UCSD-AML1 (cell line): ENCODE data around the gene ING5.
A peak's percentile ranks its signal among the peaks of the same experiment; 100 is the strongest.
"Not testable (repeated sequence)": the region's sequence is repeated elsewhere in the genome, so short reads cannot be mapped to it uniquely, and the experiment has no call there.

Source experiments
- DNase-seq: peaks from one replicate; lab custom pipeline; 2025; ENCODE audit not compliant: unreplicated experiment; lab: John Stamatoyannopoulos, UW

ING5 gene

DNA sequence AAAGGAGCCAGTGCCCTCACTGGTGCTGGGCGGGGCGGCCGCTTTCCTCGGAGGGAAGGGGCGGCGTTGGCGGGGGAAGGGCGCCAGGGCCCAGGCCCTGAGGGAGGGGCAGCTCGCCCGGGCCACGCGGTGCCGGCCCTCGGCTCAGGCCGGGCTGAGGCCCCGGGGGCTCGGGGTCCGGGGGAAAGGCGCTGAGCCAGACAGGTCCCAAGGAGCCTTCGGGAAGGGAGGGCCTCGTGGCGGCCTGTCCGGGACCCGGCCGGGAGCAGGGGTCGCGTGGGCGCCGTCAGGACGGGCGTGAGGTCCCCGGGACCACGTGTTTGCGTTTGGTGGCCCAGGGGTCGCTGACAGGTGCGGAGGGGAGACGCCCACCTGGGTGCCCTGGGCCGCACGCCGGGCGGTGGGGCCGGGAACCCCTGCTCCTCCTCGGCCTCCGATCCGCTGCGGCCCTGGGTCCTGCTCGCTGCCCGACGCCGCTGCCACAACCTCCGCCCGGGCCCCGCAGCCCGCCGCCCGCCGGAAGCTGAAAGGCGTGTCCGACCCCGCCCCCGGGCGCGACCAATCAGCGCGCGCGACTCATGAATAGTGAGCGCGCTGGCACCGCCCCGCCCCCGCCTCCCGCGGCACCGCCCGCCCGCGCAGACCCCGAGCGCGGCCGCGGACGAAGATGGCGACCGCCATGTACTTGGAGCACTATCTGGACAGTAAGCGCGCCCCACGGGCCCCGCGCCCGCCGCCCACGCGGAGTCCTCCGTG is at the start of gene ING5:
TSS of gene ING5 (plus strand) at position 641 of the 756 bp plus-strand sequence. CDS start at position 668, 27 bp downstream.
- peak; percentile 95 for DNase-seq

DNA sequence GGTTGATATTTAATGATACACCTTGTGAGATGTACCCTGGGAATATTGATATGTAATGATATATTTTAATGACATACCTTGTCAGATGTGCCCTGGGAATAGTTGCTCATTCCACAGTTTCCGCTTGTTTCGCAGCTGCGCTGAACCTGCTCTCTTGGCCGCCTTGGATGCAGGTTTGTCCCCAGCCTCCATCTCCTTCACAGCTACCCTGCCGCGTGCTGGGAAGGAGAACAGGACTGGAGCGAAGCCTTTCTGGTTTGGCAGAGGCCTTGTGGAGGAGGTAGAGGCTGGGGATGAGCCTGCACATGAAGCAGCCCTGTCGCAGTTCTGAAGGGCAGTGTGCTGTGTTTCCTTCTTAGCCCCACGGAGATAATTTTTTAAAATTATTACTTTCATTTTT is 49.7 kb upstream of the ING5 start:
- no peak for DNase-seq

DNA sequence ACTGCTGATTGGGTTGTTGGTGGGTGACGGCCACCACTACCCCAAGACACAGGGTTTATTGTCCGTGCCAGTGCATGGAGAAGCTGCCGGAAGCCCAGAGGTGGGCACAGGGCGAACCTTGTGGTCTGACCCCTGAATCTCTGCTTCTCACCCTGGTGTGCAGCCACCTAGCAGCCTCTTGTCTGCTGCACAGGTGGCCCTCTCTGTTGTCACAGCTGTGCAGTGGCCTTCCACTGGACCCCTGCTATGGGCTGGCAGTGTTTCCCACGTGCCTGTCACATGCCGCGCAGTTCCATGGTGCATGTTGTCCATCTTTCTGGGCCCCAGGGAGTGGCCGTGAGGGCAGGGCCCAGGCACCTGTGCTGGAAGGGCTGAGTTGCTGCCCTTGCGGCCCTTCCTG is 49.1 kb upstream of the ING5 start:
- DNase-seq: no peak

DNA sequence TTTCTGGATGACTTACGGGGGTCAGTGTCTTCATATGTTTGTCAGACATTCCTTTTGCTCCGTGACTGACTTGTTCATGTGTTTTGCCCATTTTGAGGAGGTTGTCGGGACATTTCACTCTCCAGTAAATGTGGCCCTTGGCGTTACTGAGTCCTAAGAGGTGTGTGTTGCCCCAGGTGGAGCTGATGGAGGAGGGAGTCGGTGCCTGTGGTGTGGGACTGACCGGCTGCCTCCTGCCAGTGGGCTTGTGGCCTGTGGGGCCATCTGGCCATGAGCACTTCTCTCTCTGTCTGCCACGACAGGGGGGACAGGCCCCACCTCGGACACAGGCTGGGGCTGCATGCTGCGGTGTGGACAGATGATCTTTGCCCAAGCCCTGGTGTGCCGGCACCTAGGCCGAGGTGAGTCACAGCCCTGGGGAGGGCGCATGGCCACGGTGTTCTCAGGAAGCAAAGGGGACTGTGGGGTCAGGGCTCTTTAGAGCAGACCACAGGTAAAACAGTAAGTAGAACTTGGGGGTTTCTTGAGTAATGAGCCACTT is 48.6 kb upstream of the ING5 start:
- DNase-seq: no peak

DNA sequence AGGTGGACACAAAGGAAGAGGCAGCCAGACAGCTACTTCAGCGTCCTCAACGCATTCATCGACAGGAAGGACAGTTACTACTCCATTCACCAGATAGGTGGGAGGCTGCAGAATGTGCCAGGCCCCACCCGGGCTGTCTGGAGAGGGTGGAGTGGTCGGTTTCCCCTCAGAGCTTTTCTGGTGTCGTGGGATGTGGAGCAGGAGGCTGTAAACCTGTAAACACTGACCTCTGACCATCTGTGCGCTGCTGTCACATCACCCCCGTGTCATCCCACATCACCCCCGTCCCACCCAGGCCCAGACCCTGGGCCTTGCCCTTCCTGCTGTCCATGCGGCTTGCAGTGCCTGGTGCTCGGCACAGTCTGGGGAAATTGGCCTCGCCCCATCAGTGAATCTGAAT is 47.3 kb upstream of the ING5 start:
- no peak for DNase-seq

DNA sequence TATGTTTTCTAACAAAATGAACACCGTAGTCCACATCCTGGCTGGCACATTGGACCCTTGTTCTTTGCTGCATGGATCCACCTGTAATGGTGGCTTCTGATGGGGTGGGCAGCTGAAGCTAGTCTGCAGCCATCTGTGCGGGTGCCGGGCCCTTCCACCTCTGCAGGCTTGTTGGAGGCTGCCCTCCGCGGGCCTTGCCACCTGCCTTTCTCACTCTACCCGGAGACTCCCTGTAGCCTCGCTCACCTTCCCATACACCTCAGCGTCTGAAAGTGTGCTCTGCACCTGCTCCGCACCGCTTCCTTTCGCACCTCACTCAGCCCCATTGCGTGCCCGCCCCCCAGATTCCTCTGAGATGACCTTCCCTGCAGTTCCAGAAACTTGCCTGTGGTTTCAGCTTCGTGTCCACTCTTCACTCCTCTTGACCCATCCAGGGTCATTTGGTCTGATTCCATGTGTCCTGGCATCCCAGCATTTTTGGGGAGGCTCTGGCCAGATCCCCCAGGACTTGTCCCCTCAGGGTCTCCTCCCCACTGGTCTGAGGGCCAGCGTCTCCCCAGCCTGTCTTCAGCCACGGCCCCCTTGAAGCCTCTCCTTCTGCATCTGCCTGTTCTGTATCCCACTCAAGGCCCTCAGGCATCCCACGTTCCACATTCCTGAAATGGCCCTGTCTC is 46.2 kb upstream of the ING5 start:
- DNase-seq: no peak

DNA sequence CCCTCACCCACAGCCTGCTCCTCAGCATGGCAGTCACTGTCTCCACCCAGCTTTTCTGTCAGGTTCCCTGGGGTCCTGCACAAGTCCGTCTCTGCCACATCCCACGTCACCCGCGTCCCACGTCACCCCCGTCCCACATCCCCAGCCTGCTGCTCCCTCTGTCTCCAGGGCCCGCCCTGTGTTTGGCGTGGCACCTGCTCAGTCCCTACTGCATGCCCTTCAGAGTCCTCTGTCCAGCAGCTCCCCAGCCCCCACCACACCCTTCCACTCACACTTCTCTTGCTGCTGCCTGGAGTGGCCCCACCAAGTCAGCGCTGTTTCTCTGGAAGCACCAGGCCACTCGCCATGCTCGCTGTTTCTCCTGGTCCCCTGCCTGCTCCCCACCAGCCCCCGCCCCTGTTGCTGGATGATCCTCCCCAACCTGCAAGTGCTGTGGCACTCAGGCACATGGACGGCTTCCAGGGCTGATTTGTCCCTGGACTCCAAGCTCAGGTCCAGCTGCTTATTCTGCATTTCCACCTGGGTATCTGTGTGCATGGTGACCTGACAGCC is 45.6 kb upstream of the ING5 start:
- no peak for DNase-seq

DNA sequence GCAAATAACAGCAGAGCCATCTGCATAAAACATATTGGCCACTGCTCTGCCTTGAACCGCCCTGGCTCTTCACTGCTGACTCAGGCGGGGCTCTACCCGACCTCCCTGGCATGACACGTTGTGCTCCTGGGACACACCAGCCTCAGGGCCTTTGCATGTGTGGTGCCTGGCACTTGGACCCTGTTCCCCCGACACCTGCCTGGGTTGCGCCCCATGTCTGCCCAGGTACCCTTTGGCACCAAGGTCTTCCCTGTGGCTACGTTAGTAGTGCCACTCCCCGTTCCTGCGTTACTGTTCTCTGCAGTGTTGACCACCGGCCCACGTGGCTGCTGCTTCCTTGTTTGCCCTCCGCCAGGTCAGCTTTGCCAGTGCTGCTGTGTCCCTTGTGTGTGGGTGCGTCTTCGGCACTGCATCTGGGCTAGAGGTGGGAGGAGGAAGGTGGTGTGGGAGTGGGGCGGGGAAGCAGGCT is 44.0 kb upstream of the ING5 start:
- DNase-seq: no peak

DNA sequence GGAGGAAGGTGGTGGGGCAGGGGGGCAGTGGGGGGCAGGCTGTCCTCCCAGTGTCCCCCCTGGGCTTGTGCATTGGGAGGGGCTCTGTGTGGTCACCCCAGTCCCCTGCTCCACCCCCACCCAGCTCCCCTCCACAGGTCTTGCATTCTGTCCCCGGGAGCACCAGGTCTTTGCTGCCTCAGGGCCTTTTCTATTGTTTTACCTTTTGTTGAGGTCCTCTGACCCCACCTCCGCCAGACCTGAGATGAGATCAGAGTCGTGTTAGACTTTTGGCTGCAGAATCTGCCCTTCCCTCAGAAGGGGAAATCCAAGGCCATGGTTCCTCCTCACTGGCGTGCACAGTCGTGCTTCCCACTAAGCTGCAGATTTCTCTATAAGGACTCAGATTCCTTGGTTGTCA is 43.5 kb upstream of the ING5 start:
- DNase-seq: no peak

DNA sequence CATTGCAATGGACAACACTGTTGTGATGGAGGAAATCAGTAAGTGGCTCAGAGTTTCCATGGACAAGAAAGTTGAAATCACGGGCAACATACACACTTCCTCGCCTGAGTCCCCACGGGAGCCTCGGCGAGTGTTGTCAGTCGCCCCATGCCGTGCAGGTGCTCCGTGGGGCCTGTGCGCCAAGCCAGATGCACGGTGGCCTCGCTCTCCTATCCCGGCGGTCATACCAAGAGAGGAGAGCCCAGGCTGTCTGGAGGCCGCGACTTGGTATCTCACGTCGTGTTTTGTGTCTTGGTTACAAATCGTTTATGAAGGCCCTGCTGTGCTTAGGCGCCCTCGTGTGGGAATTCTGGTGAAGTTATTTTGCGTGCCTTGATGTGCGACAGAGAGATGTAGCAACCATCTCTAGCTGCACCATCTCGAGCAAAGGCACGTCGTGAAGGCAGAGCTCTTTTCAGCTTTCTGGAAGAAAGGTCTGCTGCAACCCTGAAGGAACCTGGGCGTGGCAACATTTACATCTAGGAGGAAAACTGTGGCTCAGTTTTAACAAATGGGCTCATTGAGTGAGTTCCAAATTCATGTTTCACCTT is 42.6 kb upstream of the ING5 start:
- peak; percentile 43 for DNase-seq

DNA sequence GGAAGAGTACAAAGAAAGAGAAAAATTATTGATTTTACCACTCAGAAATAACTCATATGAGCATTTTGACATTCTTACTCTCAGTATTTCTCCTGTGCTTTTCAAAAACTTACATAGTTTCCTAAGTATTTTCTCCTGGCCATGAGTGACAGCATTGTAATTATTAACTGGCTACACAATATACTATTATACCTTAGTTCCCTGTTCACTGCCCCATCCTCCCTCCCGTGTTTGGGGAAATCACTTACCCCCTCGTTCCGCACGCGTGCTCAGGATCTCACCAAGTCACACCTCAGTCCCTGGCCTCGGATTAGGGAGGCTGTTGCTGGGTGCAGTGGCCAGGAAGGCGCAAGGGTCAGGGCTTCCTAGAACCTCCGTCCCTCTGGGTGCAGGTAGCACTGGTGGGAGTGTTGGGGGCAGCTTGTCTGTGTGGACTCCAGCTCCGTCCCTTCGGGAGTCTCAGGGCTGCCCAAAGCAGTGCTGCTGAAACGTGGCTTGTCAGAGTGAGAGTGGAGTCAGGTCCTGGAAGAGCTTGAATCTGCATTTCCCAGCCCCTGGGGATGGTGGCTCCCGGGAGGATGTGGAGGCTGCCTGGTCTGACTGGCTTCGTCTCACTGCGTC is 41.1 kb upstream of the ING5 start:
- no peak for DNase-seq

DNA sequence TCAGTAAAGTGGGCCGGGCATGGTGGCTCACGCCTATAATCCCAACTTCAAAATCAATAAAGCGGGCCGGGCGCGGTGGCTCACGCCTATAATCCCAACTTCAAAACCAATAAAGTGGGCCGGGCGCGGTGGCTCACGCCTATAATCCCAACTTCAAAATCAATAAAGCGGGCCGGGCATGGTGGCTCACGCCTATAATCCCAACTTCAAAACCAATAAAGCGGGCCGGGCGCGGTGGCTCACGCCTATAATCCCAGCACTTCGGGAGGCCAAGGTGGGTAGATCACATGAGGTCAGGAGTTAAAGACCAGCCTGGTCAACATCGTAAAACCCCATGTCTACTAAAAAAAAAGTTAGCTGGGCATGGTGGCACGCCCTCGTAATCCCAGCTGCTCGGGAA is 39.1 kb upstream of the ING5 start:
- DNase-seq: not testable (repeated sequence)

DNA sequence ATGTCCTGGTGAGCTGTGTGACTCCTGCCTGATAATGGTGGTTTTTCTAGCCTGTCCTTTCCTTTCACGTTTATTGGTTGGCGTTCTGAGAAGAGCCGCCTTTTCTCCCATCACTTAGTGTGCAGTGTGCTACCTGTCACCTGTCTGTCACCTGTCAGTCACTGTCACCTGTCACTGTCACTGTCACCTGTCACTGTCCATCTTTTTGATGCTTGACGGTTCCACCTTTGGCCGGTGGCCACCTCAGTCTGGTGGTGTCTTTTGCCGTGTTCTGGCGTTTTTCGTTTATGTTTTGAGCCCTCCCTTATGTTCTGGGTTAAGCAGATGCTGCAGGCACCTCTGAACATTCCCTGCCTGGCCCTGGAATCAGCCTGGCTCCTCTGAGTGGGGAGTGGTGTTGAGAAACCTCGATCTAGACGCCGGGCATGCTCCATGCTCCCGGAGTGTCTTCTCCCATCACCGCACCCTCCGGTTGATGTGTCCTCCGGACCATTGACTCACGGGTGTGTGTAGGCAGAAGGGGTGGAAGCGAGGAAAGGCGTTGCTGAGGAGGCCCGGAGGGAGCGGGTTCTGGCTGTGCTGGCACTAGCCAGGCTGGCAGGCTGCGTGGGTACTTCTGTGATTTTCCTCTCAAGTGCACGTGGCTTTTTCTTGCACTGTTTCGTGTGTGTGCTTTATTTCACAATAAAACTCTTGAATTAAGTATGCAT is 36.0 kb upstream of the ING5 start:
- no peak for DNase-seq

DNA sequence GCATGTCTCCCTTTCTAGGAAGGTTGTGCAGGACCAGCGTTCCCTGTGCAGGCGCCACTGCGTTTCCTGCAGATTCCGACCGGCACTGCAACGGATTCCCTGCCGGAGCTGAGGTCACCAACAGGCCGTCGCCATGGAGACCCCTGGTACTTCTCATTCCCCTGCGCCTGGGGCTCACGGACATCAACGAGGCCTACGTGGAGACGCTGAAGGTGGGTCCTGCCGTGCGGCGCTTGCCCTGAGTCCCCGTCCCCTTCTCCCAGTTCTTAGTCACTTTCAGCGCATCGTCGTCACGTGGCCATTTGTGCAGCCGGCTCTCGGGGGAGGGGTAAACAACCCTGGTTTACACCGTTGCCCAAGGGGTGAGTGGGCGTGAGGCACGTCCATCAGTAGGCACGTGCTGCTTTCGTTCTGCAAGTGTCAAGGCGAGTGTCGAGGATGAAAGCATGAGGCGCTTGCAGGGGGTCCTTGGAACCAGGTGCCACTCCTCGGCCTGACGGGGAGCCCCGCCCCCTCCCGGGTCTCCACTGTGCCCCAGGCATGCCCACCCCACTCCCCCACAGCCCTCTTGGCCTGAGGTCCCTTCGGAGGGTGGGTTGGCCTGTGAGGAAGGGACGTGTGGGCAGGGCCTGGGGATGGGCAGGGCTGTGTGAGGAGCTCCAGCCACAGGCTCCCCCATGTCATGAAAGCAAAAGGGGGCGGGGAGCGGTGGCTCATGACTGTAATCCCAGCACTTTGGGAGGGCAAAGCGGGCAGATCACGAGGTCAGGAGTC is 35.0 kb upstream of the ING5 start:
- DNase-seq: no peak

DNA sequence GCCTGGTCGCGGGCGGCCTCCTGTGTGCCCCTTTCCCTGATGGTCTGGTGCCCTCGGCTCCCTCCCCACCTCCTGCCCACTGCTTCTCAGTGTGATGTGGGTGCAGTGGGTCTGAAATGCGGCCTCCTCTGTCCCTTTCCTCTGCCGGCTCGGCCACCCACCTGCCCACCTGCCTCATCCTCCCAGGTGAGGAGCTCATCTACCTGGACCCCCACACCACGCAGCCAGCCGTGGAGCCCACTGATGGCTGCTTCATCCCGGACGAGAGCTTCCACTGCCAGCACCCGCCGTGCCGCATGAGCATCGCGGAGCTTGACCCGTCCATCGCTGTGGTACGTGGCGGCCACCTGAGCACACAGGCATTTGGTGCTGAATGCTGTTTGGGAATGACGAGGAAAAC is 33.5 kb upstream of the ING5 start:
- no peak for DNase-seq

DNA sequence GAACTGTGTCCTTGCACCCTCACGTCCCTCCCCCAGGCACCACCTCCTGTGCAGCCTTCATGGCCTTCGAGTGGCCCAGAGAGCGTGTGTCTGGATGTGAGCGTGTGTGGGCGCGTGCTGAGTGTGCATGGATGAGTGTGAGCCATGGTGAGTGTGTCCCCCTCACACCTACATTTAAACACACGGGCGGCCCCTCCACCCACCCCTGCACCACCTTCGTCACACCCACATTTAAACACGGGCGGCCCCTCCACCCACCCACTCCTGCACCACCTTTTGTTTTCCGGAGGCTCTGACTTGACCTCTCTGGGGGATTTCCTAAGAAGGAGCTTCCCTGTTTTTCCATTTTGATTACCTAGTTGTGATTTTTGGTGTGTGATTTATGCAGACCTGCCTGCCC is 33.0 kb upstream of the ING5 start:
- DNase-seq: no peak

DNA sequence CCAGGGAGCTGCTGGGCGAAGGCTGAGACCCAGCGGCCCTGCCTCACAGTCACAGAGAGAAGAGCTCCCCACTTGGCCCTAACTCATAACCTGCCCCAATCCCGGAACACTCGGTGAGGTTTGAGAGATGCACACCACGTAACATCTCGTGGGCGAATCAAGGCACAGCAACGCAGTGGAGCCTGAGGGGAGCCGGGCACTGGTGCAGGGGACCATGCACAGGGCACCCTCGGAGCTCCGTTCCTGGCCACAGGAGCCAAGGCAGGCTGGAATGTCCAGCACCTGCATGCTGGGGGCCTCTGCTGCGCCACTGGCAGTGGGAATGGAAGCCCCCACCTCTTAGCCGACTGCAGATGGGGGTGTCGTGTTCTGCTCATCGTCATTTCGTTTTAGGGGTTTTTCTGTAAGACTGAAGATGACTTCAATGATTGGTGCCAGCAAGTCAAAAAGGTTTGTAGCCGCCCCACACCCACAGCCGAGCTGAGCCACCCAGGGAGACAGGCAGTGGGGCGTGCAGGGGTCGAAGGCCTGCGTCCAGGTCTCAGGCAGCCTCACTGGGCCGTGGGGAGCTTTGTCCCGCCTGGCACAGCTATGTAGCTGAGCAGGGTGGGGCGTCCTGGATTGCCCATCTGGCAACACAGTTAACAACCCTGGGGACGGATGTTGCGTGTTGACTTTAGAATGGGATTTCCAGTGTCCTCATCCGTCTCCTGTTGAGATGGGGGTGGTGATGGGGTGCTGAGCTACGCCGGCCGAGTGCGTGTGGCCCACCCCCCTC is 31.3 kb upstream of the ING5 start:
- no peak for DNase-seq

DNA sequence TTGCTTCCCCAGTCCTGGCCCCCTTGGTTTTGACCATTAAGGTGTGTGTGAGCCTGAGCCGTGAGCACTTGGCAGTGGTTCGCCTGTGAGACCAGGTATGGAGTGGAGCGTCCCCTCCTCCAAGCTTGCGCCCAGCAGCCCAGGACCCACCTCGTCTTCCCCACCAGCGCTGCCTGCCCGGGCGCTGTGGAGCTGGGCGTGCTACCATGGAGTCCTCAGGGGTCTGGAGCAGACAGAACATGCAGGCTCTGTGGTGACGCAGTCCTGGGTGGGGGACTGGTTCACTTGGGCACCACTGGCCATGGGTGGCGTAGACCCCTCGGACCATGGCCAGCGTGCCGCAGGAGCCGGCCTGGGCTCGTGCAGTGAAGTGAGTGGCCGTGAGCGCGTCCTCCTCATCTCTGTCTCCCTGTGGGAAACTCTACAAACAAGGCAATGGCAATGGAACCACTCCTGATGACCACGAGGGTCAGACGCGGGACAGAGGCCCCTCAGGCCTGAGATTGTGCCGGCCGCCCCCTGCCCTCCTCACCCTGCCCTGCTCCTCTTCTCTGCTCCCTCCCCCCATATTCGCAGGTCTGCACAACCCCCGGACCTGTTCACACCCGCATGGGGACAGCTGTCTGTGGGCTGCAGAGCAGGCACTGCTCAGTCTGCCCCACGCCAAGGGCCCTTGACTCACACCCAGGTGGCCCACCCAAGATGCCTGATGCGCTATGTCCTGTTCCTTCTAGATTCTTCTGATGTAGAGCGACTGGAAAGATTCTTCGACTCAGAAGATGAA is 30.2 kb upstream of the ING5 start:
- DNase-seq: no peak
